ENCODE measurements around the gene RHEBL1. TPM values are rescaled to one million over a fixed set of nuclear protein-coding genes. Genes with fewer than 3 reads are reported as not detected.
A peak's percentile ranks its signal among the peaks of the same experiment; 100 is the strongest.

The RHEBL1 gene
- total RNA-seq, 2 donors from 2014 or later, result not detected

GRCh38 chr12:49028666-49029275 lies 41.0 kb downstream of the RHEBL1 start:
- intact Hi-C loops (cut with DNase I), result no loop called here
- DNase-seq (peak in 1 of 4 donors; percentile 5), ATAC-seq (no peak)
- TF ChIP-seq POLR2A (IDR thresholded peaks at IDR 0.05) (no peak), CTCF (IDR thresholded peaks at IDR 0.05) (no peak)
- Histone ChIP-seq H3K9me3 (no peaks in the 10 kb centered on the region), H3K4me1 (no peaks in the 10 kb centered on the region), H3K36me3 (replicated peaks in 1 of 2; ENCODE audit: insufficient read depth in 1 of 2, low read depth in 2 of 2) (peaks cover 29 to 49% of the 10 kb centered on the region in 2 donors), H3K27me3 (no peaks in the 10 kb centered on the region), H3K27ac (no peak overlapping the region), H3K4me3 (no peak overlapping the region)
- 80 to 85% methylated on average over 10 of the region's 10 CpGs for WGBS, 2 donors

- WGBS, 2 donors, result 78 to 91% methylated on average over 9 of the region's 9 CpGs
- intact Hi-C loops (cut with DNase I), result no loop called here
- H3K9me3 ChIP-seq, result no peaks in the 10 kb centered on the region
- H3K36me3 ChIP-seq (replicated peaks in 1 of 2; ENCODE audit: insufficient read depth in 1 of 2, low read depth in 2 of 2), result peaks cover 26 to 48% of the 10 kb centered on the region in 2 donors
- DNase-seq (peak in 1 of 4 donors; percentile 10), ATAC-seq (no peak)
- TF ChIP-seq POLR2A (IDR thresholded peaks at IDR 0.05) (no peak), CTCF (IDR thresholded peaks at IDR 0.05) (no peak)
- no peak overlapping the region for H3K27ac ChIP-seq
- no peaks in the 10 kb centered on the region for H3K4me1 ChIP-seq
- H3K27me3 ChIP-seq, result no peaks in the 10 kb centered on the region
- no peak overlapping the region for H3K4me3 ChIP-seq
These were observed 41.8 kb downstream of the RHEBL1 start for GRCh38 chr12:49027846-49028555.

- intact Hi-C loops (cut with DNase I), result no loop called here
- TF ChIP-seq CTCF (IDR thresholded peaks at IDR 0.05) (no peak), POLR2A (IDR thresholded peaks at IDR 0.05) (no peak)
- Histone ChIP-seq H3K36me3 (replicated peaks in 1 of 2; ENCODE audit: insufficient read depth in 1 of 2, low read depth in 2 of 2) (peaks cover 26 to 50% of the 10 kb centered on the region in 2 donors), H3K27me3 (no peaks in the 10 kb centered on the region), H3K4me1 (no peaks in the 10 kb centered on the region), H3K4me3 (no peak overlapping the region), H3K27ac (no peak overlapping the region), H3K9me3 (no peaks in the 10 kb centered on the region)
- WGBS, 2 donors, result 95 to 98% methylated on average over 21 to 25 of the region's 26 CpGs
- ATAC-seq (no peak), DNase-seq (no peak)
These were observed 42.9 kb downstream of the RHEBL1 start for GRCh38 chr12:49026678-49027480.

GRCh38 chr12:49026101-49026500 lies 43.7 kb downstream of the RHEBL1 start:
- ATAC-seq, result no peak
- H3K4me1 ChIP-seq, result no peaks in the 10 kb centered on the region
- no peaks in the 10 kb centered on the region for H3K27me3 ChIP-seq
- DNase-seq, result no peak
- H3K27ac ChIP-seq, result no peak overlapping the region
- intact Hi-C loops (cut with DNase I), result no loop called here
- no peak overlapping the region for H3K4me3 ChIP-seq
- no peak for TF ChIP-seq CTCF (IDR thresholded peaks at IDR 0.05)
- WGBS, 2 donors, result 92 to 99% methylated on average over 18 to 21 of the region's 21 CpGs
- H3K36me3 ChIP-seq (replicated peaks in 1 of 2; ENCODE audit: insufficient read depth in 1 of 2, low read depth in 2 of 2), result peaks cover 26 to 53% of the 10 kb centered on the region in 2 donors
- H3K9me3 ChIP-seq, result no peaks in the 10 kb centered on the region

Measured in body of pancreas (tissue), 4 donors.